GM23338 (cell line): ENCODE measurements around the gene RAB42. TPM values are rescaled to one million over a fixed set of nuclear protein-coding genes. Genes with fewer than 3 reads are reported as not detected.

Source experiments
- ATAC-seq: fragments of 200-7000 bp; cut with Tn5 transposase; 3 replicates; pipeline ENCODE4 v1.9.1; 2020
- DNase-seq: peaks from one replicate; pipeline ENCODE4 v3.0.0-alpha.2; 2015; ENCODE audit warnings: low spot score
- H2AFZ ChIP-seq: fragments of 200-600 bp; sonication (generic); 2 replicates; pipeline ENCODE4 v1.8.0; 2016; ENCODE audit warnings: antibody characterized with exemption, mild to moderate bottlenecking, moderate library complexity
- H3F3A ChIP-seq: fragments of 200-600 bp; sonication (generic); replicated peaks from 2 replicates; pipeline ENCODE4 v1.8.0; 2017; ENCODE audit warnings: antibody characterized with exemption, mixed run types, low read depth
- H3K27ac ChIP-seq: fragments of 200-600 bp; sonication (generic); 2 replicates; pipeline ENCODE4 v1.6.1; 2016; ENCODE audit warnings: low read depth
- H3K27me3 ChIP-seq: fragments of 200-600 bp; sonication (generic); 2 replicates; pipeline ENCODE4 v1.8.0; 2016; ENCODE audit warnings: mild to moderate bottlenecking, mixed run types, moderate library complexity; ENCODE audit not compliant: insufficient read depth
- H3K36me3 ChIP-seq: fragments of 200-600 bp; sonication (generic); 2 replicates; pipeline ENCODE4 v1.8.0; 2016; ENCODE audit warnings: mild to moderate bottlenecking; ENCODE audit not compliant: insufficient read depth
- H3K4me1 ChIP-seq: fragments of 200-600 bp; sonication (generic); 2 replicates; pipeline ENCODE4 v1.8.0; 2016; ENCODE audit warnings: mild to moderate bottlenecking, moderate library complexity; ENCODE audit not compliant: insufficient read depth
- H3K4me2 ChIP-seq: fragments of 200-600 bp; sonication (generic); 2 replicates; pipeline ENCODE4 v1.7.1; 2017; ENCODE audit warnings: mixed run types
- H3K4me3 ChIP-seq: fragments of 200-600 bp; sonication (generic); 2 replicates; pipeline ENCODE4 v1.6.1; 2016; ENCODE audit warnings: mixed run types
- H3K79me2 ChIP-seq: fragments of 200-600 bp; sonication (generic); replicated peaks from 2 replicates; pipeline ENCODE4 v1.8.0; 2017; ENCODE audit warnings: mild to moderate bottlenecking; ENCODE audit not compliant: insufficient read depth
- H3K9me2 ChIP-seq: fragments of 200-600 bp; sonication (generic); 2 replicates; pipeline ENCODE4 v1.8.0; 2017; ENCODE audit not compliant: insufficient read depth
- H4K20me1 ChIP-seq: fragments of 200-600 bp; sonication (generic); replicated peaks from 2 replicates; pipeline ENCODE4 v1.8.0; 2017; ENCODE audit warnings: mild to moderate bottlenecking; ENCODE audit not compliant: insufficient read depth
- H3K27ac Mint-ChIP-seq: 2 replicates; pipeline ENCODE4 v1.8.0; 2020; ENCODE audit warnings: inconsistent platforms, mild to moderate bottlenecking, moderate library complexity, mixed read lengths
- H3K27me3 Mint-ChIP-seq: 3 replicates; pipeline ENCODE4 v1.8.0; 2022; ENCODE audit warnings: low read depth, mild to moderate bottlenecking, moderate library complexity, mixed read lengths, inconsistent platforms; ENCODE audit not compliant: insufficient read depth, poor library complexity
- H3K36me3 Mint-ChIP-seq: 3 replicates; pipeline ENCODE4 v1.8.0; 2021; ENCODE audit warnings: low read depth, mild to moderate bottlenecking, inconsistent platforms, moderate library complexity, mixed read lengths
- H3K4me1 Mint-ChIP-seq: 3 replicates; pipeline ENCODE4 v1.8.0; 2020; ENCODE audit warnings: mild to moderate bottlenecking, inconsistent platforms, mixed read lengths
- H3K4me3 Mint-ChIP-seq: 3 replicates; pipeline ENCODE4 v1.8.0; 2021; ENCODE audit warnings: moderate library complexity, mild to moderate bottlenecking, inconsistent platforms, mixed read lengths
- H3K9me3 Mint-ChIP-seq: 3 replicates; pipeline ENCODE4 v1.8.0; 2020; ENCODE audit warnings: moderate library complexity, mild to moderate bottlenecking, inconsistent platforms, mixed read lengths
- CREB1 ChIP-seq: fragments of 250-450 bp; sonication (Bioruptor Pico); IDR thresholded peaks from 2 replicates; pipeline ENCODE4 v1.5.0; 2020; ENCODE audit warnings: low read depth, mild to moderate bottlenecking, moderate library complexity
- CTCF ChIP-seq, 2 experiments: fragments of 200-600 bp in 1 of 2; sonication (generic) in 1 of 2; conservative IDR thresholded peaks; 2 replicates each; pipeline versions ENCODE4 v1.5.1 to v1.6.1; 2016 to 2017; ENCODE audit warnings: antibody characterized with exemption in 2 of 2, low read depth in 2 of 2, mild to moderate bottlenecking in 2 of 2, moderate library complexity in 1 of 2
- ETS1 ChIP-seq: IDR thresholded peaks from 2 replicates; pipeline ENCODE4 v1.6.1; 2016; ENCODE audit warnings: antibody characterized with exemption
- EZH2 ChIP-seq: fragments of 200-600 bp; sonication (generic); IDR thresholded peaks from one replicate; pipeline ENCODE4 v1.8.0; 2017; ENCODE audit warnings: antibody characterized with exemption, mild to moderate bottlenecking, low read depth; ENCODE audit not compliant: unreplicated experiment
- EZH2phosphoT487 ChIP-seq: fragments of 200-600 bp; sonication (generic); IDR thresholded peaks from one replicate; pipeline ENCODE4 v1.8.1; 2018; ENCODE audit warnings: antibody characterized with exemption; ENCODE audit not compliant: unreplicated experiment
- JUNB ChIP-seq: IDR thresholded peaks from one replicate; pipeline ENCODE4 v1.6.1; 2016; ENCODE audit warnings: antibody characterized with exemption; ENCODE audit not compliant: unreplicated experiment
- NANOG ChIP-seq: IDR thresholded peaks from 2 replicates; pipeline ENCODE4 v1.6.1; 2016; ENCODE audit warnings: antibody characterized with exemption, borderline replicate concordance
- POLR2AphosphoS5 ChIP-seq: IDR thresholded peaks from 2 replicates; pipeline ENCODE4 v1.6.1; 2016; ENCODE audit warnings: antibody characterized with exemption, low read depth
- REST ChIP-seq: IDR thresholded peaks from one replicate; pipeline ENCODE4 v1.6.1; 2018; ENCODE audit warnings: antibody characterized with exemption; ENCODE audit not compliant: unreplicated experiment
- STAT1 ChIP-seq: IDR thresholded peaks from one replicate; pipeline ENCODE4 v1.6.1; 2016; ENCODE audit warnings: antibody characterized with exemption; ENCODE audit not compliant: unreplicated experiment
- ZNF114 ChIP-seq: fragments of 250-450 bp; sonication (Bioruptor Pico); IDR thresholded peaks from 2 replicates; pipeline ENCODE4 v1.5.0; 2020; ENCODE audit warnings: mild to moderate bottlenecking, moderate library complexity
- ZNF331 ChIP-seq: fragments of 250-450 bp; sonication (Bioruptor Pico); IDR thresholded peaks from 2 replicates; pipeline ENCODE4 v1.5.0; 2020; ENCODE audit warnings: low read depth, mild to moderate bottlenecking, moderate library complexity
- ZNF462 ChIP-seq: fragments of 250-450 bp; sonication (Bioruptor Pico); IDR thresholded peaks from 2 replicates; pipeline ENCODE4 v1.5.0; 2020; ENCODE audit warnings: mild to moderate bottlenecking, moderate library complexity
- polyA plus RNA-seq: library from polyadenylated mRNA; unstranded; fragments of >200 nt; fragmentation: Nextera tagmentation; extraction: Ambion mirVana; gene quantifications from 2 replicates; pipeline ENCODE4 v1.2.1, GENCODE V29; 2016
- total RNA-seq: library from RNA; depleted of rRNA; stranded (reverse); fragments of >200 nt; shearing (Covaris generic); gene quantifications from 2 replicates; pipeline ENCODE4 v1.2.3, GENCODE V29; 2014

Gene RAB42
- total and polyA plus RNA-seq, 2 experiments from 2014 or later = 13.0 to 17.7 TPM

GRCh38 chr1:28564310-28564709 is 27.8 kb upstream of the RAB42 start:
- no peak overlapping the region for H2AFZ ChIP-seq
- no peak overlapping the region for H3K27ac ChIP-seq
- Mint-ChIP-seq H3K4me1 (no peaks in the 10 kb centered on the region), H3K36me3 (peaks cover 69% of the 10 kb centered on the region), H3K4me3 (no peak overlapping the region), H3K27ac (no peak overlapping the region), H3K9me3 (no peaks in the 10 kb centered on the region), H3K27me3 (peaks cover 4% of the 10 kb centered on the region)
- ATAC-seq = no peak
- no peaks in the 10 kb centered on the region for H3K4me1 ChIP-seq
- no peak for DNase-seq
- no peak for TF ChIP-seq JUNB
- TF ChIP-seq ETS1 = no peak
- TF ChIP-seq EZH2phosphoT487 = no peak
- TF ChIP-seq EZH2 = no peak
- no peak for TF ChIP-seq ZNF462 (CRISPR knock-in tag)
- TF ChIP-seq REST = no peak
- no peak for TF ChIP-seq POLR2AphosphoS5
- TF ChIP-seq ZNF331 (CRISPR knock-in tag) = no peak
- no peak for TF ChIP-seq CTCF (conservative IDR thresholded peaks at IDR 0.05; ENCODE audit: low read depth in 2 of 2)
- TF ChIP-seq ZNF114 (CRISPR knock-in tag) = no peak
- TF ChIP-seq STAT1 = no peak
- TF ChIP-seq CREB1 = no peak
- TF ChIP-seq NANOG = no peak
- no peaks in the 10 kb centered on the region for H3K79me2 ChIP-seq
- H3K27me3 ChIP-seq = no peaks in the 10 kb centered on the region
- no peak overlapping the region for H3K4me2 ChIP-seq
- H3F3A ChIP-seq = peaks cover 3% of the 10 kb centered on the region; the same call in 1 of the 2 replicates
- H4K20me1 ChIP-seq = no peaks in the 10 kb centered on the region; the same call in 1 of the 2 replicates
- peaks cover 26% of the 10 kb centered on the region for H3K36me3 ChIP-seq
- no peaks in the 10 kb centered on the region for H3K9me2 ChIP-seq
- no peak overlapping the region for H3K4me3 ChIP-seq
